ENCODE data around the gene TEDDM1.
"Not testable (repeated sequence)": the region's sequence is repeated elsewhere in the genome, so short reads cannot be mapped to it uniquely, and the experiment has no call there.

Gene TEDDM1

DNA sequence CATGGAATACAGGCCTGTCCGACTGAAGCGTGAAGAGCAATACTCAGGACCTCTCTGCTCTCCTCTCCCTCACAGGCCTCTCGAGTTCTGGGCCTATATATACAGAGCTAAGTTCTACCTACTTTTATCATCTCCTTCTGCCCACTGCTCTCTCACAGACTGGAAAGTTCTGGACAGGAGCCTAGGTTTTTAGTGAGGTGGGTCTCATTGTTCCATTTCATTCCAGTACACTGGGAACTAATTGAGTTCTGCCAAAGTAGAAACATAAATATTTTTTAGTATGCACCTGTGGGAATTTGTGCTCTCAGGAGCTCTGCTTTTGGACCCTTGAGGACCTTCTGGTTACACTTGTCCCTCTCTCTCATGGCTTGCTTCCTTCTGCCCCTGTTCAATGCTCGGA is at the start of gene TEDDM1:
TEDDM1 (minus strand) TSS at position 101 of the 400 bp plus-strand sequence. CDS start 182 bp downstream, outside the sequence.
- no peak within 1 kb of the TSS for H3K4me3 ChIP-seq (ENCODE audit: low read length)
- TF ChIP-seq CTCF (conservative IDR thresholded peaks at IDR 0.05; ENCODE audit: low read depth, low read length) = no peak
- no peak for DNase-seq (ENCODE audit: low read depth)

DNA sequence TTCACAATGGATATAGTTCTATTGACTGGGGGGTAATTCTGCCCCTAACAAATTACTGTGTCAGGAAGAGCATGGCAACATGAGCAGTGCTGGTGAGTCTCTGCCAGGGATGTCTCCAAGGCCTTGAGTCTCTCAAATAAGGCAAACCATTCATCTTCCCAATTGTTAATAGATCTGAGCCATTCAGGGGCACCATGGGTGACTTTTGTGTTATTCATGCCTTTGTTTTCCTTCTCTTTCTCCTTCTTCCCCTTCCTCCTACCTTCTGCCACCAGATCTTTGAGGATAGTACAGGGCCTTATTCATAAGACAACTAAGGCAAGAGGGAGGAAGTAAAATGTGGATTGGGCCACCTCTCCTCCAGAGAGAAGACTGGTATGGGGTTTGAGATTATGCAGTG is 49.6 kb upstream of the TEDDM1 start, which contains the start of gene RGSL1:
RGSL1 (plus strand) TSS at position 60 of the 400 bp plus-strand sequence; CDS start at position 80, 20 bp downstream.
- no peak within 1 kb of the TSS for H3K4me3 ChIP-seq (ENCODE audit: low read length)
- no peak for TF ChIP-seq CTCF (conservative IDR thresholded peaks at IDR 0.05; ENCODE audit: low read depth, low read length)
- DNase-seq (ENCODE audit: low read depth) = no peak

GRCh38 chr1:182447660-182448059 is 47.2 kb upstream of the TEDDM1 start:
- no peak for DNase-seq (ENCODE audit: low read depth)
- no peak for TF ChIP-seq CTCF (conservative IDR thresholded peaks at IDR 0.05; ENCODE audit: low read depth, low read length)
- H3K4me3 ChIP-seq (ENCODE audit: low read length) = no peak overlapping the region

- not testable (repeated sequence) for H3K4me3 ChIP-seq (ENCODE audit: low read length); DNase-seq (ENCODE audit: low read depth)
These were observed 46.7 kb upstream of the TEDDM1 start for GRCh38 chr1:182447124-182447523.

- peak; percentile 1 for DNase-seq (ENCODE audit: low read depth)
- peak; percentile 68 for TF ChIP-seq CTCF (conservative IDR thresholded peaks at IDR 0.05; ENCODE audit: low read depth, low read length)
- H3K4me3 ChIP-seq (ENCODE audit: low read length) = no peak overlapping the region
These were observed 45.7 kb upstream of the TEDDM1 start for GRCh38 chr1:182446033-182446669.

- TF ChIP-seq CTCF (conservative IDR thresholded peaks at IDR 0.05; ENCODE audit: low read depth, low read length) = peak; percentile 10
- DNase-seq (ENCODE audit: low read depth) = no peak
- no peak overlapping the region for H3K4me3 ChIP-seq (ENCODE audit: low read length)
These were observed 44.0 kb upstream of the TEDDM1 start for GRCh38 chr1:182444497-182444896.

GRCh38 chr1:182442333-182442732 is 41.9 kb upstream of the TEDDM1 start:
- no peak overlapping the region for H3K4me3 ChIP-seq (ENCODE audit: low read length)
- no peak for DNase-seq (ENCODE audit: low read depth)

More at GRCh38 chr1:182442333-182442732, 41.9 kb upstream of the TEDDM1 start:
- TF ChIP-seq CTCF (conservative IDR thresholded peaks at IDR 0.05; ENCODE audit: low read depth, low read length) = no peak
